Liver (tissue), 9 donors: ENCODE data around the gene PCDHA3. TPM values are rescaled to one million over a fixed set of nuclear protein-coding genes. Genes with fewer than 3 reads are reported as not detected.

Experiments used
- DNase-seq: peaks from one replicate; pipeline ENCODE4 v3.0.0-alpha.2; 2017; ENCODE audit warnings: low spot score
- H3K27ac ChIP-seq, 2 donors: one replicate each; pipeline ENCODE4 v1.7.0; 2013; ENCODE audit warnings: inconsistent platforms in 2 of 2, low read length in 2 of 2, control low read depth in 1 of 2, low read depth in 1 of 2, mild to moderate bottlenecking in 1 of 2
- H3K27me3 ChIP-seq, 4 donors: one replicate each; pipeline versions ENCODE4 v1.6.1 to v1.7.0; 2013; ENCODE audit warnings: low read length in 3 of 4, inconsistent platforms in 1 of 4, mild to moderate bottlenecking in 1 of 4, moderate library complexity in 1 of 4; ENCODE audit not compliant: control insufficient read depth in 4 of 4, insufficient read depth in 4 of 4
- H3K36me3 ChIP-seq, 4 donors: one replicate each; pipeline versions ENCODE4 v1.6.1 to v1.7.0; 2013; ENCODE audit warnings: low read length in 3 of 4, mild to moderate bottlenecking in 3 of 4, low read depth in 1 of 4, moderate library complexity in 1 of 4; ENCODE audit not compliant: control insufficient read depth in 4 of 4, insufficient read depth in 3 of 4
- H3K4me1 ChIP-seq, 4 donors: one replicate each; pipeline versions ENCODE4 v1.6.1 to v1.7.0; 2013; ENCODE audit warnings: low read length in 3 of 4, mild to moderate bottlenecking in 3 of 4, moderate library complexity in 1 of 4; ENCODE audit not compliant: control insufficient read depth in 4 of 4, insufficient read depth in 4 of 4
- H3K4me3 ChIP-seq, 3 donors: one replicate each; pipeline versions ENCODE4 v1.6.1 to v1.7.0; 2013; ENCODE audit warnings: low read length in 3 of 3, control low read depth in 1 of 3, low read depth in 1 of 3, mild to moderate bottlenecking in 1 of 3
- H3K9ac ChIP-seq, 2 donors: one replicate each; pipeline ENCODE4 v1.7.0; 2013; ENCODE audit warnings: low read length in 2 of 2, mild to moderate bottlenecking in 2 of 2, moderate library complexity in 2 of 2, control low read depth in 1 of 2, low read depth in 1 of 2
- H3K9me3 ChIP-seq, 4 donors: one replicate each; pipeline versions ENCODE4 v1.6.1 to v1.7.0; 2013; ENCODE audit warnings: low read length in 3 of 4; ENCODE audit not compliant: control insufficient read depth in 4 of 4
- EGR1 ChIP-seq, 2 donors: IDR thresholded peaks; 2 replicates each; pipeline ENCODE4 v1.6.1; 2016 to 2018; ENCODE audit warnings: antibody characterized with exemption in 2 of 2, low read depth in 2 of 2
- FOXA1 ChIP-seq: IDR thresholded peaks from 2 replicates; pipeline ENCODE4 v1.6.1; 2016; ENCODE audit warnings: antibody characterized with exemption
- FOXA2 ChIP-seq: IDR thresholded peaks from 2 replicates; pipeline ENCODE4 v1.6.1; 2016; ENCODE audit warnings: antibody characterized with exemption
- GABPA ChIP-seq, 2 donors: IDR thresholded peaks in 1 of 2; conservative IDR thresholded peaks in 1 of 2; 2 replicates each; pipeline ENCODE4 v1.6.1; 2016; ENCODE audit warnings: antibody characterized with exemption in 2 of 2, mild to moderate bottlenecking in 1 of 2, moderate library complexity in 1 of 2
- HNF4A ChIP-seq, 2 donors: conservative IDR thresholded peaks; 2 replicates each; pipeline ENCODE4 v1.6.1; 2016; ENCODE audit warnings: antibody characterized with exemption in 2 of 2, mild to moderate bottlenecking in 2 of 2
- HNF4G ChIP-seq: IDR thresholded peaks from 2 replicates; pipeline ENCODE4 v1.6.1; 2016; ENCODE audit warnings: antibody characterized with exemption
- JUND ChIP-seq, 2 donors: IDR thresholded peaks; 2 replicates each; pipeline ENCODE4 v1.6.1; 2016; ENCODE audit warnings: antibody characterized with exemption in 2 of 2
- MAX ChIP-seq: IDR thresholded peaks from 2 replicates; pipeline ENCODE4 v1.6.1; 2016; ENCODE audit warnings: antibody characterized with exemption
- NR2F2 ChIP-seq: IDR thresholded peaks from 2 replicates; pipeline ENCODE4 v1.6.1; 2016; ENCODE audit warnings: antibody characterized with exemption
- RAD21 ChIP-seq, 2 donors: IDR thresholded peaks; 2 replicates each; pipeline ENCODE4 v1.6.1; 2016; ENCODE audit warnings: antibody characterized with exemption in 2 of 2, mild to moderate bottlenecking in 2 of 2
- REST ChIP-seq: IDR thresholded peaks from 2 replicates; pipeline ENCODE4 v1.6.1; 2016; ENCODE audit warnings: antibody characterized with exemption, mild to moderate bottlenecking
- RXRA ChIP-seq, 2 donors: IDR thresholded peaks; 2 replicates each; pipeline ENCODE4 v1.6.1; 2017 to 2018; ENCODE audit warnings: antibody characterized with exemption in 2 of 2, mild to moderate bottlenecking in 1 of 2
- SP1 ChIP-seq: IDR thresholded peaks from 2 replicates; pipeline ENCODE4 v1.6.1; 2018; ENCODE audit warnings: antibody characterized with exemption, mild to moderate bottlenecking
- TAF1 ChIP-seq: conservative IDR thresholded peaks from 2 replicates; pipeline ENCODE4 v1.6.1; 2016; ENCODE audit warnings: antibody characterized with exemption, mild to moderate bottlenecking
- YY1 ChIP-seq: IDR thresholded peaks from 2 replicates; pipeline ENCODE4 v1.6.1; 2016; ENCODE audit warnings: antibody characterized with exemption, mild to moderate bottlenecking
- WGBS: extraction: QIAGEN DNeasy Blood & Tissue Kit; methylation state at CpG from one replicate; pipeline ENCODE4 v1.1.7; 2013; 5-methylcytosine and 5-hydroxymethylcytosine counted together
- polyA plus RNA-seq, 2 donors: library from polyadenylated mRNA; stranded (reverse) in 1 of 2; unstranded in 1 of 2; fragments of 200-250 nt in 1 of 2; fragments of >200 nt in 1 of 2; fragmentation: Nextera tagmentation in 1 of 2; extraction: Ambion mirVana in 1 of 2; gene quantifications; one replicate each; pipeline versions ENCODE4 v1.2.1 to v1.2.3, GENCODE V29; 2013 to 2015
- total RNA-seq, 2 donors: library from RNA; depleted of rRNA; stranded (reverse); fragments of >200 nt; gene quantifications; one replicate each; pipeline ENCODE4 v1.2.3, GENCODE V29; 2014
- TF ChIP-seq, protein P1 (sequence below): IDR thresholded peaks from 2 replicates; pipeline ENCODE4 v1.6.1; 2016; ENCODE audit warnings: antibody characterized with exemption
- TF ChIP-seq, protein P2 (sequence below): fragments of 150-350 bp; IDR thresholded peaks from 2 replicates; pipeline ENCODE4 v1.5.1; 2017; ENCODE audit warnings: improper control_type of control experiment, low read depth, low read length; ENCODE audit not compliant: missing input control
- TF ChIP-seq, protein P3 (sequence below): IDR thresholded peaks from 2 replicates; pipeline ENCODE4 v1.6.1; 2016; ENCODE audit warnings: antibody characterized with exemption
- donor health status: healthy.
- donor health status: healthy.
- donor health status: healthy.
- donor health status: healthy.
- donor health status: healthy.

The PCDHA3 gene
- total and polyA plus RNA-seq, 4 donors: 0.05 TPM; not detected in 3

- no peaks in the 10 kb centered on the region for H3K4me1 ChIP-seq
- peaks cover 9 to 18% (median 14%) of the 10 kb centered on the region in 4 donors for H3K9me3 ChIP-seq
- H3K36me3 ChIP-seq: no peaks in the 10 kb centered on the region
- 43% methylated on average over 103 of the region's 103 CpGs for WGBS
- no peak overlapping the region for H3K4me3 ChIP-seq
- no peak for DNase-seq
- no peak overlapping the region for H3K27ac ChIP-seq
- no peak for TF ChIP-seq MAX
- TF ChIP-seq RAD21 (IDR thresholded peaks at IDR 0.05): no peak
- H3K9ac ChIP-seq: no peak overlapping the region
- peaks cover 0 to 8% (median 3%) of the 10 kb centered on the region in 4 donors for H3K27me3 ChIP-seq
Observed at GRCh38 chr5:140835622-140836510, 35.0 kb downstream of the PCDHA3 start.

DNA sequence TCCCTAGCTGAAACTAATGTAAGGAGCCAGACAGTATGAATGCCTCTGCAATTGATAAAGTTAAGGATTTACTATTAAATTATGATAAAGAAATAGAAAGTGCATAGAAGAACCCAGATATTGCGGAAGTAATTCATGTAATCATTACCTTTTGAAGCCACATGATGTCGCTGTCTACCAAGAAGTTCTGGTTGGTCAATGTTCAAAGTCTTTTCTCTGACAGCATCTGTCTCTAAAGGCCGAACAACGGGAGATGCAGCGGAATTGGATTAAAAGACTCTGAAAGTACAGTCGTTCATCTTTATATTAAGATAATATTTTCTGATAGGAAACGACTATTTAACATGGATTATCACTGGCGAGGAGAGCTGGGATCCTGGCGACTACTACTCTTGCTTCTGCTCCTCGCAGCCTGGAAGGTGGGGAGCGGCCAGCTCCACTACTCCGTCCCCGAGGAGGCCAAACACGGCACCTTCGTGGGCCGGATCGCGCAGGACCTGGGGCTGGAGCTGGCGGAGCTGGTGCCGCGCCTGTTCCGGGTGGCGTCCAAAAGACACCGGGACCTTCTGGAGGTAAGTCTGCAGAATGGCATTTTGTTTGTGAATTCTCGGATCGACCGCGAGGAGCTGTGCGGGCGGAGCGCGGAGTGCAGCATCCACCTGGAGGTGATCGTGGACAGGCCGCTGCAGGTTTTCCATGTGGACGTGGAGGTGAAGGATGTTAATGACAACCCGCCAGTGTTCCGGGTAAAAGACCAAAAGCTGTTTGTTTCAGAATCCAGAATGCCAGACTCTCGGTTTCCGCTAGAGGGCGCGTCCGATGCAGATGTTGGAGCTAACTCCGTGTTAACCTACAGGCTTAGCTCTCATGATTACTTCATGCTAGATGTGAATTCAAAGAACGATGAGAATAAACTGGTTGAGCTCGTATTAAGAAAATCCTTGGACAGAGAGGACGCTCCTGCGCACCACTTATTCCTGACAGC is 40.4 kb downstream of the PCDHA3 start, which contains the start of gene PCDHA8:
PCDHA8 (plus strand) TSS at position 210 of the 985 bp plus-strand sequence; CDS start at position 345, 135 bp downstream.
- no peaks in the 10 kb centered on the region for H3K36me3 ChIP-seq
- H3K27me3 ChIP-seq: peaks cover 0 to 5% (median 2%) of the 10 kb centered on the region in 4 donors
- no peaks in the 10 kb centered on the region for H3K4me1 ChIP-seq
- WGBS: 24% methylated on average over 47 of the region's 47 CpGs
- no peak for DNase-seq
- H3K27ac ChIP-seq: no peak within 1 kb of the TSS
- no peak within 1 kb of the TSS for H3K9ac ChIP-seq
- no peak within 1 kb of the TSS for H3K4me3 ChIP-seq
- TF ChIP-seq, protein P1, sequence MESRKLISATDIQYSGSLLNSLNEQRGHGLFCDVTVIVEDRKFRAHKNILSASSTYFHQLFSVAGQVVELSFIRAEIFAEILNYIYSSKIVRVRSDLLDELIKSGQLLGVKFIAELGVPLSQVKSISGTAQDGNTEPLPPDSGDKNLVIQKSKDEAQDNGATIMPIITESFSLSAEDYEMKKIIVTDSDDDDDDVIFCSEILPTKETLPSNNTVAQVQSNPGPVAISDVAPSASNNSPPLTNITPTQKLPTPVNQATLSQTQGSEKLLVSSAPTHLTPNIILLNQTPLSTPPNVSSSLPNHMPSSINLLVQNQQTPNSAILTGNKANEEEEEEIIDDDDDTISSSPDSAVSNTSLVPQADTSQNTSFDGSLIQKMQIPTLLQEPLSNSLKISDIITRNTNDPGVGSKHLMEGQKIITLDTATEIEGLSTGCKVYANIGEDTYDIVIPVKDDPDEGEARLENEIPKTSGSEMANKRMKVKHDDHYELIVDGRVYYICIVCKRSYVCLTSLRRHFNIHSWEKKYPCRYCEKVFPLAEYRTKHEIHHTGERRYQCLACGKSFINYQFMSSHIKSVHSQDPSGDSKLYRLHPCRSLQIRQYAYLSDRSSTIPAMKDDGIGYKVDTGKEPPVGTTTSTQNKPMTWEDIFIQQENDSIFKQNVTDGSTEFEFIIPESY: no peak
- TF ChIP-seq, protein P2, sequence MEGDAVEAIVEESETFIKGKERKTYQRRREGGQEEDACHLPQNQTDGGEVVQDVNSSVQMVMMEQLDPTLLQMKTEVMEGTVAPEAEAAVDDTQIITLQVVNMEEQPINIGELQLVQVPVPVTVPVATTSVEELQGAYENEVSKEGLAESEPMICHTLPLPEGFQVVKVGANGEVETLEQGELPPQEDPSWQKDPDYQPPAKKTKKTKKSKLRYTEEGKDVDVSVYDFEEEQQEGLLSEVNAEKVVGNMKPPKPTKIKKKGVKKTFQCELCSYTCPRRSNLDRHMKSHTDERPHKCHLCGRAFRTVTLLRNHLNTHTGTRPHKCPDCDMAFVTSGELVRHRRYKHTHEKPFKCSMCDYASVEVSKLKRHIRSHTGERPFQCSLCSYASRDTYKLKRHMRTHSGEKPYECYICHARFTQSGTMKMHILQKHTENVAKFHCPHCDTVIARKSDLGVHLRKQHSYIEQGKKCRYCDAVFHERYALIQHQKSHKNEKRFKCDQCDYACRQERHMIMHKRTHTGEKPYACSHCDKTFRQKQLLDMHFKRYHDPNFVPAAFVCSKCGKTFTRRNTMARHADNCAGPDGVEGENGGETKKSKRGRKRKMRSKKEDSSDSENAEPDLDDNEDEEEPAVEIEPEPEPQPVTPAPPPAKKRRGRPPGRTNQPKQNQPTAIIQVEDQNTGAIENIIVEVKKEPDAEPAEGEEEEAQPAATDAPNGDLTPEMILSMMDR: no peak
- no peak for TF ChIP-seq HNF4A (conservative IDR thresholded peaks at IDR 0.05)
- TF ChIP-seq RAD21 (IDR thresholded peaks at IDR 0.05): no peak
- TF ChIP-seq, protein P3, sequence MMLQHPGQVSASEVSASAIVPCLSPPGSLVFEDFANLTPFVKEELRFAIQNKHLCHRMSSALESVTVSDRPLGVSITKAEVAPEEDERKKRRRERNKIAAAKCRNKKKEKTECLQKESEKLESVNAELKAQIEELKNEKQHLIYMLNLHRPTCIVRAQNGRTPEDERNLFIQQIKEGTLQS: no peak
- no peak for TF ChIP-seq FOXA2
- TF ChIP-seq HNF4G: no peak
- no peak for TF ChIP-seq JUND (IDR thresholded peaks at IDR 0.05)
- no peak for TF ChIP-seq GABPA (IDR thresholded peaks at IDR 0.05 in 1 of 2, conservative IDR thresholded peaks at IDR 0.05 in 1 of 2)
- no peak for TF ChIP-seq FOXA1
- TF ChIP-seq EGR1 (IDR thresholded peaks at IDR 0.05; ENCODE audit: low read depth in 2 of 2): no peak
- no peak for TF ChIP-seq SP1
- TF ChIP-seq RXRA (IDR thresholded peaks at IDR 0.05): no peak
- no peak for TF ChIP-seq MAX
- TF ChIP-seq NR2F2: no peak
- TF ChIP-seq TAF1: no peak
- no peak for TF ChIP-seq REST
- no peak for TF ChIP-seq YY1
- H3K9me3 ChIP-seq: peaks cover 10 to 22% (median 13%) of the 10 kb centered on the region in 4 donors
